NB4 (cell line): ENCODE results near the gene PDE4D.

Source experiments
- DNase-seq: peaks from one replicate; pipeline ENCODE4 v3.0.0; 2010; ENCODE audit warnings: low read depth
- H3K4me3 ChIP-seq: one replicate; pipeline ENCODE4 v1.5.1; 2011; ENCODE audit warnings: mild to moderate bottlenecking, low read depth, low read length, moderate library complexity
- MYC ChIP-seq: IDR thresholded peaks from 2 replicates; pipeline ENCODE4 v1.6.1; 2011; ENCODE audit warnings: low read depth, low read length
- POLR2A ChIP-seq: IDR thresholded peaks from 2 replicates; pipeline ENCODE4 v1.6.1; 2011; ENCODE audit warnings: mild to moderate bottlenecking; ENCODE audit not compliant: insufficient read length; ENCODE audit errors: extremely low read depth
- TF ChIP-seq, protein P1 (sequence below): IDR thresholded peaks from 2 replicates; pipeline ENCODE4 v1.6.1; 2011; ENCODE audit warnings: low read depth, low read length
- TF ChIP-seq, protein P2 (sequence below): IDR thresholded peaks from one replicate; pipeline ENCODE4 v1.5.1; 2012; ENCODE audit warnings: low read depth, low read length

The PDE4D gene

DNA sequence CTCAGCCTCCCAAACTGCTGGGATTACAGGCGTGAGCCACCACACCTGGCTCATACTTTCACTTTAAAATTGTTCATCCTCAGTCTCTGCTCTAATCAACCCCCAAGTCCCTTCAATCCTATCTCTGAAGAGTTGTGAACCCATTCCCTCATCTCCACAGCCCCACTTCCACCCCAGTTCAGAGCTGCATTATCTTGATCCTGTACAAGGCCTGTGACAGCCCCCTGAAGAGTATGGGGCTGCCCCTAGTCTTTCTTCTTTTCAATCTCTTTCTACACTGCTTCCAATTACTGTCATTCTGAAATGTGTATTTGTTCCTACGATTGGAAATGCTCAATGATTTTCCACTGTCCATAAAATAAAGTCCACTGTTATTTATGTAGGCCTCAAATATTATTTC, 722.4 kb downstream of the PDE4D start:
- TF ChIP-seq, protein P1, sequence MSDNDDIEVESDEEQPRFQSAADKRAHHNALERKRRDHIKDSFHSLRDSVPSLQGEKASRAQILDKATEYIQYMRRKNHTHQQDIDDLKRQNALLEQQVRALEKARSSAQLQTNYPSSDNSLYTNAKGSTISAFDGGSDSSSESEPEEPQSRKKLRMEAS = no peak
- TF ChIP-seq MYC (no peak), POLR2A (no peak)
- TF ChIP-seq, protein P2, sequence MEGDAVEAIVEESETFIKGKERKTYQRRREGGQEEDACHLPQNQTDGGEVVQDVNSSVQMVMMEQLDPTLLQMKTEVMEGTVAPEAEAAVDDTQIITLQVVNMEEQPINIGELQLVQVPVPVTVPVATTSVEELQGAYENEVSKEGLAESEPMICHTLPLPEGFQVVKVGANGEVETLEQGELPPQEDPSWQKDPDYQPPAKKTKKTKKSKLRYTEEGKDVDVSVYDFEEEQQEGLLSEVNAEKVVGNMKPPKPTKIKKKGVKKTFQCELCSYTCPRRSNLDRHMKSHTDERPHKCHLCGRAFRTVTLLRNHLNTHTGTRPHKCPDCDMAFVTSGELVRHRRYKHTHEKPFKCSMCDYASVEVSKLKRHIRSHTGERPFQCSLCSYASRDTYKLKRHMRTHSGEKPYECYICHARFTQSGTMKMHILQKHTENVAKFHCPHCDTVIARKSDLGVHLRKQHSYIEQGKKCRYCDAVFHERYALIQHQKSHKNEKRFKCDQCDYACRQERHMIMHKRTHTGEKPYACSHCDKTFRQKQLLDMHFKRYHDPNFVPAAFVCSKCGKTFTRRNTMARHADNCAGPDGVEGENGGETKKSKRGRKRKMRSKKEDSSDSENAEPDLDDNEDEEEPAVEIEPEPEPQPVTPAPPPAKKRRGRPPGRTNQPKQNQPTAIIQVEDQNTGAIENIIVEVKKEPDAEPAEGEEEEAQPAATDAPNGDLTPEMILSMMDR = no peak
- no peak overlapping the region for H3K4me3 ChIP-seq
- no peak for DNase-seq

DNA sequence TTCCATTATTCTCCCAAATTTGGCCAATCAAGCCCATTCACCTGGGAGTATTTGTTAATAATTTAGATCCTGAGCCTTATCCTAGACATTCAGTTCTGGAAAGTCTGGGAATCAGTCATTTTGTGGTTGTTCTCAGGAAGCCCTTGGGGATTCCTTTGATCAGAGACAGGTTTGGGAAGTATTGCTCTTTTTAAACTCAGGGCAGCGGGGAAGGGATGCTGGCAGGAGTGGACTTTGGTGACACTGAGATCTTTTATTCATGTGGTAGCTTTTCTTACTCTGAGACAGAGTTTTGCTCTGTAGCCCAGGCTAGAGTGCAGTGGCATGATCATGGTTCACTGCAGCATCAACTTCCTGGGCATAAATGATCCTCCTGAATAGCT, 723.8 kb downstream of the PDE4D start:
- no peak overlapping the region for H3K4me3 ChIP-seq
- TF ChIP-seq, protein P2 = no peak
- TF ChIP-seq, protein P1 = no peak
- TF ChIP-seq MYC (no peak), POLR2A (no peak)
- no peak for DNase-seq

DNA sequence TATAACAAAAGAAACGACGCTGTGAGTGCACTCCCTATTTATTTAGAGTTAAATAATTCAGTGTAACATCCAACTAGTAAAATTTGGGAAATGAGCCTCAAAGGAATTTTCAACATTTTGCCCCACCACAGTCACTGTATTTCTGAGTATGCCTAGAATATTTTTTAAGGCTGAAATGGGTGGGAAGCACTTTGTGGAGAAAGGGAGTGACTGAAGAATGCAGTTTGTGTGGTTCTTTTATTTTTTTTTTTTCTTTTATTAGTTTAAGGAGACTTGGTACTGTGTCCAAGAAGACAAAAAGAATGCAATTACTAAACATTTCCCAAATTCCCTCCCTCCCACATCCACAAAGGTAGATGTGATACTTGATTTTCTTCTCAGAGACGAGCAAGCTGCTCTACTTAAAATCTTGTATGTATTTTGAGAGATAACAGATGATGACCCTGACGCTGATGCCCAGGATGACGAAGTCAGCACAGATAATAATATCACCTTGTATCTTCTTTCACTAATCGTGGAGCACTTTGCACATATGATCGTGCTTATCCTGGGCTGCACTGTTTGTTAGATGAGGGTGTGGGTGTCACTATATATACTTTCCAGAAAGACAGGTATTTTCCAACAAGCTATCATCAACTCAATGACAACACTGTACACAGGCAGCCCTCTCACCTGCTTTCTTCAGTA, 724.3 kb downstream of the PDE4D start:
- TF ChIP-seq MYC (no peak), POLR2A (no peak)
- TF ChIP-seq, protein P2 = no peak
- TF ChIP-seq, protein P1 = no peak
- no peak for DNase-seq
- H3K4me3 ChIP-seq = no peak overlapping the region

DNA sequence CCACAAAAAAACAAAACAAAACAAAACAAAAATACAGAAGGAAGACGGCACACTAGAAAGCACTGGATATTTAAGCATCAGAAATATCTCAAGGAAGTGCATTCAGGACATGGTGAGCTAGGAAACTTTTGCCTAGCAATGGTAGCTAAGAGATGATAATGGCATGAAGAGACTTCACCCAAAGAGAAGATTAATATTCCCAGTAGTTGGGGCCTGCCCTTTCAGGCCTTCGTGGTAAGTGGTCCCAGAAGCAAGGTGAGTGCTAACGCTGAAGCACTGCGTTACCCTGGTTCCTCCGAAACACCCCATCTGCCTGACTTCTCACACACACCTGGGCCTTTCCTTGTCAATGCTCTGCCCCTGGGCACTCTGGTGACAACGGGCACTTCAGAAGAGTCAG, 725.5 kb downstream of the PDE4D start:
- H3K4me3 ChIP-seq = no peak overlapping the region
- no peak for DNase-seq
- TF ChIP-seq, protein P1 = no peak
- no peak for TF ChIP-seq POLR2A
- no peak for TF ChIP-seq MYC
- TF ChIP-seq, protein P2 = no peak

DNA sequence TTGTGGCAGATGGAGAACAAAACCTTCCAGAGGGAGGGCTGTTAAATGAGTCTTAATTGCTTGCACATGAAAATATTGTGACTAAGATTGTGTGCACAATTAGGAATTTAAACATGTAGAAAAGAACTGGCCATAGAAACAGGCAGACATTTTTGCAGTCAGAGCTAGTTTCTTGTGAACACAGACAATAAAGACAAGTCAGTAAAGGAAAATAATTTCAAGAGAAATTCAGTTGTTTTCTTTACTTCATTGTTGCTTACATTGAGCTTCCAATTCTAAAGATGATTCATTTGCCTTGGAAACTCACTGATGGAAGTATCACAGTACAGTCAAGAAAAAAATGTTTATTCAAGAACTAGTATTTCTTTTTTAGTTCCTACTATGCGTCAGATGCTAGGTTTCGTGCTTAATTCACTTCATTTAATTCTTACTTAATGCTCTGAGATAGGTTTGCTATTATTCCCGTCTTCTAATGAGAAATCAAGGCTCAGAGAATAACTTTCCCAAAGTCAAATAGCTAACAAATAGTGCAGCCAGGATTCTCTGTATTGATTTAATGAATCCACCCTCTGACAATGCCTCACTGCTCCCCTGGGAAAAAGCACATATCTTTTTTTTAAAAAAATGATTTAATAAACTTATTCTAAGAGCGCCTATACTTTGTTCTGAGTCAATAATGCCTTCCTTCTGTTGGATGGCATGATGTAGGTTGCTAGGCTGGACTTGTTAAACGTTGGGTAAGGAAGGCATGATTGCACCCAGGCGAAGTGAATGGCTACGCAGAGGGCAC, 729.3 kb downstream of the PDE4D start:
- DNase-seq = no peak
- no peak overlapping the region for H3K4me3 ChIP-seq
- TF ChIP-seq POLR2A (no peak), MYC (no peak)
- TF ChIP-seq, protein P1 = no peak
- TF ChIP-seq, protein P2 = no peak
